ENCODE measurements around the gene GAS2L3.

The GAS2L3 gene

DNA sequence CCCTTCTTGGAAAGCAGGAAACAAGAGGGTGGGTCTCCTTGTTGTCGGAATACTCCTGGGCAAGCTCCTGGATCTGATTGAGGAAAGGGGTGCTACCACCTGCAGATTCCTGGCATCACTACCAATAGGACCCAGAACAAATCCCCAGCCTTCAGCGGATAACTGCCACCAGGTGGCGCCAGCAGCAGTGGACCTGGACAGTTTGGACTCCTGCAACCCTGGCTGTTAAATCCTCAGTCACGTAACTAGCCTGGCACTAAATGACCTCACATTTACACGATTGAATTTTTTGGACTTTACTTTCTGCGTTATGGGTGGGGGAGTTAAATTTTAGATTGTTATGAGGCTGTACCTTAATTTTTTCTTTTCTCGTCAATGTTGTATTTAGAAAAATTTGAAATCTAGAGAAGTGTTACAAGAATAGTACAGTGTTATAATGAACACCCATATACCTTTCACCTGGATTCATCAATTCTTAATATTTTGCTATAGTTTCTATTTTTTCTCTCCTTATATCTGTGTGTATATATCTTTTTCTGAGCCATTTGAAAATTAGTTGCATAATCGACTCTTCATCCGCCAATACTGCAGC, 95.6 kb downstream of the GAS2L3 start:
- DNase-seq = peak; percentile 31

DNA sequence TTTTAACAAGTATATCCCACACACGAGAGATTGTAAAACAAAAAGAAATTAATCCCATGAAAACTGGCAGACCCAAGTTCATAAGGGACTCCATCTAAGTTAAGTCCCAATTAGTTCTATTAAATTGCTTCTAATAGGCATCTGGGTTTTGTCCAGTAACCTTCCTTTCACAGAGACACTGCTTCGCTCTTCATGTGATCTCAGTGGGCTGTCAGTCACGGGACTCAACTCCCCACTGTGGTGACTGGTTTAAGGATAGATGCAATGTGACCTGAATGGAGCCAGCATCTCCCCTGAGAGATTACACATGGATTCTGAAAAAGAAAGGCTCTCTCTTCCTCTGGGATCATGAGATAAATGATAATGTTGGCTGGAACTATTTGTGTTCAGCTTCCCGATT, 96.4 kb downstream of the GAS2L3 start:
- no peak for DNase-seq

DNA sequence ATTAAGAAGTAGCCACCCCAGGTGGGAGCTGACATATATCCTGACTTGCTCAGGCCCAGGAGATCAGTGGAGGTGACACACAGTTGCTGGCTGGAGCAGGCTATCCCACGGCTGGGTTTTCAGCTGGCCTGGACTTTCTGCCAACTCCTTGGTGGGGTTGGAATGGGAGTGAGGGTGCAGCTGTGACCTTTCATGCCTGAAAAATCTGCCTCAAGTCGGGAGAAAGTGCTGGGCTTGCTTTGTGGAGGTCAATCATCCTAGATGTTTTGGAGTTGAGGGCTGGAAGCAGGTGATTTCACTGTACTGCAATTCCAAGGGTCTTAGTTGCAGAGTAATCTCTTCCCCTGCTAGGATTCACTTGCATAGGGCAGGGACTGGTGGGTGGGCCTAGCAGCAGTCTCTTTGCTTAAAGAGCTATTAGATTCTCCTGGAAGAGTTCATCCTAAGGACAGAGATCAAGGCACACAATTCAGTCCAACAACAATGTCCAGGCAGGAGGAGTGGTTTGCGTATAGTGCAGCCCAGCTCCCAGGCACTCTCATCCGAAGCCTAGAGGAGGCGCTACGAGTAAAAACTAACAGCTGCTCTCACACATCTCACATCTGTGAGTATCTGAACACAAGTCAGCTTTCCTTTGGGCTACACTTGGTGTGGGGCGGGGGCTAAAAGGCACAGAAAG, 98.1 kb downstream of the GAS2L3 start:
- DNase-seq = no peak

DNA sequence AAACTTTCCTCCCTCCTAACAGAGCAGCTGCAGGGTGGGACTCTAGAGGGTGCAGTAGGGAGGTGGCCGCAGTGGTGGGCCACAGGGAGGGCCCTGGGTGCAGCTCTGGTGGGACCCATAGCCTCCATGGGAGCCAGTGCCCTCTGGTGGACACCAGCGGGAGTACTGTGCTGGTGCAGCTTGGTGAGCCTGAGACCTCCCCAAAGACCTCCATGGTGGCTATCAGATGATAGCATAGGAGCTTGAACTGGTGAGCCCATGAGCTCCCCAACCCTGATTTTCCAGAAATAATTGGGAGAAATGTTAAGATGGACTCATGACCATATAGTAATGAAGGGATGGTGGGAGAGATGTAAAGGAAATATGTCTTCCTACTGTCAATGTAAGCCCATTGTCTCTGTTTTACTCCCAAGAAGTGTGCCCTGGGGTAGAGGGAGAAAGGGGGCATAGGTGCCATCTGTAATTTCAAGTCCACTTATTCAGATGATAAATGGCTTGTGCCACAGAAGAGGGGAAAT, 98.7 kb downstream of the GAS2L3 start:
- DNase-seq = no peak

DNA sequence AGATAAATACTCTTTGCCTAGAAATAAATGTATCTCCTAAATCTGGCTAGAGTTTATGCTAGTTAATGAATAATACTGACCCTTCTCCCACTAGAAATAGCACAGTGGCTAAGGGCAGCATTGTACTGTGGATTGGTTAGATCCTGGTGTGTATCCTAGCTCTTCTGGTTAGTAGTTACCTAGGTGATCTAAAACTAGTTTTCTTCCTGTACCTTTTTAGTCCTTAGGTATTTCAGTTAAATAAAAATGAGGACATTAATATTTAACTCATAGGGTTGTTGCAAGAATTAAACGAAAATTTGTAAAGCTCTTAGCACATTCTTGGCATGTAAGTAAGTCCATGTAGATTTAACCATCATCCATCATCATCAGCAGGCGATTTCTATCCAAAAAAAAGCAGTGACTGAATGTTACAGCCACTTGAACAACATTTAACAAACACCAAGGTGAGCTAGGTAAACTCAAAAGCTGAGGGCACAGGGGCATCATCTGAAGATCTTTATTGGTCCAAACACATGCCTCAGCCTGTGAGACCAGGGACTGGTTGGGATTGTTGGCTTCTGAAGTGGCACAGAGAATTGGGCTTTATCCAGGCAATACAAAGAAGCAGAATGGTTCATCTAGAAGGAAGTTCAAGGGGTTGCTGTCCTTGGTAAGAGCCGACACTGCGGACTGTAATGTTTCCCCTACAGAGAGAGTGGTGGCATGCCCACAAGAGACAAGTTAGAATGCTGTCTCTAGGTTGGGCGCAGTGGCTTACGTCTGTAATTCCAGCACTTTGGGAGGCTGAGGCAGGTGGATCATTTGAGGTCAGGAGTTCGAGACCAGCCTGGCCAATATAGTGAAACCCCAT, 100.8 kb downstream of the GAS2L3 start:
- no peak for DNase-seq

Data from CD4-positive, alpha-beta T cell treated with Interleukin-17A for 4 hours (primary cell).